Calu3 (cell line): ENCODE measurements around the gene LRCOL1. TPM values are rescaled to one million over a fixed set of nuclear protein-coding genes. Genes with fewer than 3 reads are reported as not detected.

Source experiments
- BruUV-seq: library from RNA; stranded (reverse); fragments of 400-500 nt; replicated peaks from 2 replicates; lab custom pipeline; 2021; lab: Mats Ljungman, UMichigan
- CTCF ChIA-PET: fragments of 300-600 bp; sonication (Branson Sonifier 250); formaldehyde crosslinking; loops from one replicate; lab custom pipeline; 2022; ENCODE audit warnings: antibody characterized with exemption; lab: Charles Lee
- DNase-seq: peaks from one replicate; pipeline ENCODE4 v3.0.0; 2022
- H3K27ac Mint-ChIP-seq: one replicate; pipeline ENCODE4 v1.8.0; 2022; ENCODE audit warnings: mixed read lengths; ENCODE audit not compliant: unreplicated experiment
- H3K27me3 Mint-ChIP-seq: one replicate; pipeline ENCODE4 v1.8.0; 2022; ENCODE audit warnings: mixed read lengths; ENCODE audit not compliant: unreplicated experiment
- H3K36me3 Mint-ChIP-seq: one replicate; pipeline ENCODE4 v1.8.0; 2022; ENCODE audit warnings: mild to moderate bottlenecking, moderate library complexity, mixed read lengths; ENCODE audit not compliant: insufficient read depth, unreplicated experiment
- H3K4me1 Mint-ChIP-seq: one replicate; pipeline ENCODE4 v1.8.0; 2022; ENCODE audit warnings: mild to moderate bottlenecking, low read depth, mixed read lengths; ENCODE audit not compliant: unreplicated experiment
- H3K4me3 Mint-ChIP-seq: one replicate; pipeline ENCODE4 v1.8.0; 2022; ENCODE audit warnings: mild to moderate bottlenecking, low read depth, moderate library complexity, mixed read lengths; ENCODE audit not compliant: unreplicated experiment
- H3K9me3 Mint-ChIP-seq: one replicate; pipeline ENCODE4 v1.8.0; 2022; ENCODE audit warnings: low read depth, mixed read lengths; ENCODE audit not compliant: unreplicated experiment
- intact Hi-C: fragments of 100-400 bp; cut with micrococcal nuclease; formaldehyde crosslinking; loops from one replicate; pipeline ENCODE4 v1.10.0; 2022; ENCODE audit not compliant: unreplicated experiment
- total RNA-seq: library from RNA; stranded (reverse); gene quantifications from 2 replicates; pipeline ENCODE4 v1.2.3, GENCODE V29; 2022
- TF ChIP-seq, protein P1 (sequence below): fragments of 200-600 bp; IDR thresholded peaks from one replicate; pipeline ENCODE4 v1.8.0; 2022; ENCODE audit warnings: antibody characterized with exemption; ENCODE audit not compliant: unreplicated experiment

LRCOL1 gene
- total RNA-seq, 1 experiment from 2014 or later: not detected

DNA sequence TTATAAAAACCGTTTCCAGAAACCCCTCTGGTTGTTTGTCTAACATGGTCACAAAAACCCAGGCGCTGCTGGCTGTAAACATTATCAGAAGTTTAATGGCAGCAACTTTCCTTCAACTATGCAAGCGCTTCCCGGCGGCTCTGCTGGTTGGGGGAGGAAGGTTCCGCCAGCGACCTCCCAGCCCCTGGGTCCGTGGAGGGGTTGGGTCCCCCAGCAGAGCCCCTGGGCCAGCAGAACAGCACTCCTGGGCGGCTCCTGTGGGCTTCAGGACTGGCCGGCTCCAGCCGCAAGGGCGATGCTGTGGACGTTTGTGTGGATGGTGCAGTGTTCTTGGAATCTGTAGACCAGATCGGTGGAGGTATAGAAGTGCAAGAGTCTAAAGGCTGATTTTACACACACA lies 26.0 kb downstream of the LRCOL1 start:
- Mint-ChIP-seq H3K27me3 (peaks cover 14% of the 10 kb centered on the region), H3K4me1 (no peaks in the 10 kb centered on the region), H3K4me3 (no peak overlapping the region), H3K27ac (no peak overlapping the region), H3K9me3 (no peaks in the 10 kb centered on the region), H3K36me3 (peaks cover 19% of the 10 kb centered on the region)
- no TSS peak for BruUV-seq
- TF ChIP-seq, protein P1, sequence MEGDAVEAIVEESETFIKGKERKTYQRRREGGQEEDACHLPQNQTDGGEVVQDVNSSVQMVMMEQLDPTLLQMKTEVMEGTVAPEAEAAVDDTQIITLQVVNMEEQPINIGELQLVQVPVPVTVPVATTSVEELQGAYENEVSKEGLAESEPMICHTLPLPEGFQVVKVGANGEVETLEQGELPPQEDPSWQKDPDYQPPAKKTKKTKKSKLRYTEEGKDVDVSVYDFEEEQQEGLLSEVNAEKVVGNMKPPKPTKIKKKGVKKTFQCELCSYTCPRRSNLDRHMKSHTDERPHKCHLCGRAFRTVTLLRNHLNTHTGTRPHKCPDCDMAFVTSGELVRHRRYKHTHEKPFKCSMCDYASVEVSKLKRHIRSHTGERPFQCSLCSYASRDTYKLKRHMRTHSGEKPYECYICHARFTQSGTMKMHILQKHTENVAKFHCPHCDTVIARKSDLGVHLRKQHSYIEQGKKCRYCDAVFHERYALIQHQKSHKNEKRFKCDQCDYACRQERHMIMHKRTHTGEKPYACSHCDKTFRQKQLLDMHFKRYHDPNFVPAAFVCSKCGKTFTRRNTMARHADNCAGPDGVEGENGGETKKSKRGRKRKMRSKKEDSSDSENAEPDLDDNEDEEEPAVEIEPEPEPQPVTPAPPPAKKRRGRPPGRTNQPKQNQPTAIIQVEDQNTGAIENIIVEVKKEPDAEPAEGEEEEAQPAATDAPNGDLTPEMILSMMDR: no peak
- intact Hi-C loops: no loop called here
- CTCF ChIA-PET: no interaction called here
- no peak for DNase-seq

DNA sequence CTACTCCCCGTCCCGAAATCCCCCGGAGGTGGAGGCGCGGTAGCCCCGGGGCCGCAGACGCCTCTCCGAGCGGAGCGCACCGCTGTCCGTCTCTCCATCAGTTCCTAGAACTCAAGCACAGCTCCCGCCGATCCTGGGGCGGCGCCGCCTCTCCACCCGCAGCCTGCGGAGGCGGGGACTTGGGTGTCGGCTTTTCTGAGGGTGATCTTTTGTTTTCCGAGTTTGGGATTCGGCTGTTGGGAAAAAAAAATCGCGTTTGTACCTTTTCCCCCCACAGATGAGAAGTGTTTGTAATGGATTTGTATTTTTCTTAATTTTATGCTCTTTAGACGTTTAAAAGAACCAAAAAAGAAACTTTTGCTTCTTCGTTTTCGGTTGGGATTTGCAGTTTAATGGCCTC lies 26.6 kb downstream of the LRCOL1 start:
- Mint-ChIP-seq H3K4me1 (no peaks in the 10 kb centered on the region), H3K9me3 (no peaks in the 10 kb centered on the region), H3K36me3 (peaks cover 25% of the 10 kb centered on the region), H3K4me3 (no peak overlapping the region), H3K27ac (no peak overlapping the region), H3K27me3 (peaks cover 7% of the 10 kb centered on the region)
- BruUV-seq: TSS peak; percentile 64
- intact Hi-C loops: no loop called here
- TF ChIP-seq, protein P1: no peak
- CTCF ChIA-PET: no interaction called here
- DNase-seq: no peak

DNA sequence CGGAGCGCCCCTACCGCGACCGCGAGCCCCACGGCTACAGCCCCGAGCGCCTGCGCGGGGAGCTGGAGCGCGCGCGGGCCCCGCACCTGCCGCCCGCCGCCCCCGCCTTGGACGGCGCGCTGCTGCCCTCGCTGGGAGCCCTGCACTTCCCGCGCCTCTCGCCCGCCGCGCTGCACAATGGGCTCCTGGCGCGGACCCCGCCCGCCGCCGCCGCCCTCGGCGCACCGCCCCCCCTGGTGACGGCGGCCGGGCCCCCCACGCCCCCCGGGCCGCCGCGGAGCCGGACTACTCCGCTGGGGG lies 27.0 kb downstream of the LRCOL1 start:
- no TSS peak for BruUV-seq
- H3K27me3 Mint-ChIP-seq: peaks cover 3% of the 10 kb centered on the region
- TF ChIP-seq, protein P1: no peak
- CTCF ChIA-PET: interaction anchor here (0.6 kb wide), 1 partner anchor 67 kb away, joined by 3 read pairs; no protein-coding TSS in a partner anchor
- H3K4me3 Mint-ChIP-seq: no peak overlapping the region
- intact Hi-C loops: no loop called here
- H3K4me1 Mint-ChIP-seq: no peaks in the 10 kb centered on the region
- H3K9me3 Mint-ChIP-seq: no peaks in the 10 kb centered on the region
- no peak for DNase-seq
- peaks cover 29% of the 10 kb centered on the region for H3K36me3 Mint-ChIP-seq
- no peak overlapping the region for H3K27ac Mint-ChIP-seq

DNA sequence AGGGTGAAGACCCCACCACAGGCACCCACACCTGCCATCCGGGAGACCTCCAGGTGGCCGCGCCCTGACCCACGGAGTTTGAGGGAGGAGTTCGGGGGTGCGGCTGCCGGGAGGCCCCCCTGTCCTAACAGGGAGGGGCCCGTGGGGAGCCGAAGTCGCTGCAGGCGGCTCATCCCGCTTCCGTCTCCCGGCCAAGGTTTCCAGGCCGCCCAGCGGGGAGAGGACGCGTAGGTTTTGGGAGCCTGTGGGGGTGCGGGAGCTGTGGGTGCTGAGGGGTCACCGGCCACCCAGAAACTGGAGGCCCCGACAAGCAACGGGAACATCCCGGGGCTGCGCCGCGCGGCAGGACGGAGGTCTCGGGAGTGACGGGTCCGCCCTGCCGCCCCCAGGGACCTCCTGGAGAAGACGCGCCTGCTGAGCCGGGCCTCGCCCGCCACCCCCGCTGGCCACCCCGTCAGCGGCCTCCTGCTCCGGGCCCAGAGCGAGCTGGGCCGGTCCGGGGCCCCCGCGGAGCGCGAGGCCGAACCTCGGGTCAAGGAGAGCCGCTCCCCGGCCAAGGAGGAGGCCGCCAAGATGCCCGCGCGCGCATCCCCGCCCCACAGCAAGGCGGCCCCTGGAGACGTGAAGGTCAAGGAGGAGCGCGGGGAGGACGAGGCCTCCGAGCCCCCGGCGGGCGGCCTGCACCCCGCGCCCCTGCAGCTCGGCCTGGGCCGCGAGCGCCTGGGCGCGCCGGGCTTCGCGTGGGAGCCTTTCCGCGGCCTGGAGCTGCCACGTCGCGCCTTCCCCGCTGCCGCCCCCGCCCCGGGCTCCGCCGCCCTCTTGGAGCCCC lies 27.6 kb downstream of the LRCOL1 start:
- BruUV-seq: no TSS peak
- intact Hi-C loops: no loop called here
- no peaks in the 10 kb centered on the region for H3K4me1 Mint-ChIP-seq
- no peak overlapping the region for H3K27ac Mint-ChIP-seq
- peaks cover 35% of the 10 kb centered on the region for H3K36me3 Mint-ChIP-seq
- no peak for DNase-seq
- H3K9me3 Mint-ChIP-seq: no peaks in the 10 kb centered on the region
- H3K27me3 Mint-ChIP-seq: no peaks in the 10 kb centered on the region
- no peak overlapping the region for H3K4me3 Mint-ChIP-seq
- CTCF ChIA-PET: interaction anchor here (0.6 kb wide), 1 partner anchor 67 kb away, joined by 3 read pairs; no protein-coding TSS in a partner anchor
- TF ChIP-seq, protein P1: no peak
